Type B pancreatic cell (in vitro differentiated cells): Measurements from ENCODE around the gene LMNTD1. TPM values are rescaled to one million over a fixed set of nuclear protein-coding genes. Genes with fewer than 3 reads are reported as not detected.

ENCODE experiments used
- DNase-seq: peaks from one replicate; pipeline ENCODE4 v3.0.0; 2021; ENCODE audit warnings: mixed read lengths; ENCODE audit not compliant: unreplicated experiment; ENCODE audit errors: extremely low spot score
- H3K27ac Mint-ChIP-seq: 2 replicates; pipeline ENCODE4 v1.8.0; 2021; ENCODE audit warnings: mild to moderate bottlenecking, mixed read lengths
- H3K27me3 Mint-ChIP-seq: 2 replicates; pipeline ENCODE4 v1.8.0; 2021; ENCODE audit warnings: mixed read lengths
- H3K36me3 Mint-ChIP-seq: 2 replicates; pipeline ENCODE4 v1.8.0; 2021; ENCODE audit warnings: mixed read lengths
- H3K4me1 Mint-ChIP-seq: one replicate; pipeline ENCODE4 v1.8.0; 2021; ENCODE audit warnings: mixed read lengths; ENCODE audit not compliant: unreplicated experiment
- H3K4me3 Mint-ChIP-seq: 2 replicates; pipeline ENCODE4 v1.8.0; 2021; ENCODE audit warnings: mild to moderate bottlenecking, mixed read lengths
- H3K9me3 Mint-ChIP-seq: 2 replicates; pipeline ENCODE4 v1.8.0; 2021; ENCODE audit warnings: mixed read lengths
- total RNA-seq: library from RNA; stranded (reverse); gene quantifications from 2 replicates; pipeline ENCODE4 v1.2.1, GENCODE V29; 2021; ENCODE audit warnings: low replicate concordance
- TF ChIP-seq, protein P1 (sequence below): fragments of 200-600 bp; sonication (generic); conservative IDR thresholded peaks from 2 replicates; pipeline ENCODE4 v1.5.0; 2021; ENCODE audit warnings: antibody characterized with exemption, mild to moderate bottlenecking

The LMNTD1 gene
- total RNA-seq, 1 donor from 2014 or later, result not detected

DNA sequence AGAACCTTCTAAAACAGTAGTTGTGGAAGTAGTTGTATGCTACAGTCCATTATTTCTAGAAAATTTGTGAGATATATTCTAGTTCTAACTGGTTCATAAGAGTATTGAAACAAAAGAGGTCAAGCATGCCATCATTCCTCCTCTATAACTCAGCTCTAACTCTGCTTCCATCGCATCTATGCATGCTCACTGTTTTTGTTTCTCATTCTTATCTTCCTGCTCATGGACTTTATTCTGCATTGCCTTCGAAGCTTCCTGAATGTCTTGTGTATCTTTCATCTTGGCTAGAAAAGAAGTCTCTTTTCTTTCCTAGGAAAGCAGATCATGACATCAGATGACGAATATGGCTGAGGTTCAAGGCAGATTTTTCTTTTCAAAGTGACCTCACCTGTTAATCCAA is 402 bp downstream of the LMNTD1 start:
- no peak for DNase-seq
- no peaks in the 10 kb centered on the region for H3K4me1 Mint-ChIP-seq
- no peak overlapping the region for H3K27ac Mint-ChIP-seq
- no peak overlapping the region for H3K4me3 Mint-ChIP-seq
- no peaks in the 10 kb centered on the region for H3K9me3 Mint-ChIP-seq
- no peaks in the 10 kb centered on the region for H3K27me3 Mint-ChIP-seq
- peaks cover 5% of the 10 kb centered on the region for H3K36me3 Mint-ChIP-seq
- TF ChIP-seq, protein P1, sequence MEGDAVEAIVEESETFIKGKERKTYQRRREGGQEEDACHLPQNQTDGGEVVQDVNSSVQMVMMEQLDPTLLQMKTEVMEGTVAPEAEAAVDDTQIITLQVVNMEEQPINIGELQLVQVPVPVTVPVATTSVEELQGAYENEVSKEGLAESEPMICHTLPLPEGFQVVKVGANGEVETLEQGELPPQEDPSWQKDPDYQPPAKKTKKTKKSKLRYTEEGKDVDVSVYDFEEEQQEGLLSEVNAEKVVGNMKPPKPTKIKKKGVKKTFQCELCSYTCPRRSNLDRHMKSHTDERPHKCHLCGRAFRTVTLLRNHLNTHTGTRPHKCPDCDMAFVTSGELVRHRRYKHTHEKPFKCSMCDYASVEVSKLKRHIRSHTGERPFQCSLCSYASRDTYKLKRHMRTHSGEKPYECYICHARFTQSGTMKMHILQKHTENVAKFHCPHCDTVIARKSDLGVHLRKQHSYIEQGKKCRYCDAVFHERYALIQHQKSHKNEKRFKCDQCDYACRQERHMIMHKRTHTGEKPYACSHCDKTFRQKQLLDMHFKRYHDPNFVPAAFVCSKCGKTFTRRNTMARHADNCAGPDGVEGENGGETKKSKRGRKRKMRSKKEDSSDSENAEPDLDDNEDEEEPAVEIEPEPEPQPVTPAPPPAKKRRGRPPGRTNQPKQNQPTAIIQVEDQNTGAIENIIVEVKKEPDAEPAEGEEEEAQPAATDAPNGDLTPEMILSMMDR, result no peak

DNA sequence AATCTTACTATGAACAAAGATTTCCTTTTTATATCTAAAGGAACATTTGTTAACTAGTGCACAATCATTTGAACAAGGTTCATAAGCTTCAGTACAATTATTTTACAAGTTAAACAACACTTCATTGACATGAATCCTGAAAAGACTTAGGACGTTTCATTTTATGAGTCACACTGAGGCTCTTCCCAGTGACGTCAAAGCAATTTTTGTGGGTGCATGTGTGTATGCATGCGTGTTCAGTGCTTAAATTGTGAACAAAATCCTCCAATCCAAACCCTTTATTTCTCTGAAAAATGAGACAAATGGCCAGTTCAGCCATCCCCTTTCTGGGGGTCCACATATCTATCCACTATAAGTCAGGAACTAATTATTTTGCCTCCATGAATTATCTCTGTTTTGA is 2.9 kb downstream of the LMNTD1 start:
- Mint-ChIP-seq H3K9me3 (no peaks in the 10 kb centered on the region), H3K27ac (no peak overlapping the region), H3K27me3 (no peaks in the 10 kb centered on the region), H3K36me3 (peaks cover 5% of the 10 kb centered on the region), H3K4me1 (no peaks in the 10 kb centered on the region), H3K4me3 (no peak overlapping the region)
- DNase-seq, result no peak
- TF ChIP-seq, protein P1, result no peak

DNA sequence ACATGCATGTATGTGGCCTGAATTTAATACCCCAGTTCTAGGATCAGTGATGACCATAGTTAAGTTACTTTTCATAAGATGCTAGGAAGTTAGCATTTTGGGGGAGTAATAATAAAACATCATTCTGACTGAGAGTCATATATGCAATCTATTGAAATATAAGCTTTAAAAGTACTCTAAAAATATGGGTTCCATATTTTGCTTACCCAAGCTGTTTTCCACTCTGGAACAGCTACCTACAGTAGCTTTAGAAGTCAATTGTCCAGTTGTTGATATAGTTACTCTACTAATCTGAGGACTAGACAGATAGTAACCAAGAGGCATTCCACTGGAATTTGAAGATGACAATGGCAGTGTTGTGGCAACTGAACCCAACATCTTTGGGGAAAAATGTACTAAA is 4.0 kb downstream of the LMNTD1 start:
- H3K4me3 Mint-ChIP-seq, result no peak overlapping the region
- H3K36me3 Mint-ChIP-seq, result peaks cover 5% of the 10 kb centered on the region
- H3K9me3 Mint-ChIP-seq, result no peaks in the 10 kb centered on the region
- no peak overlapping the region for H3K27ac Mint-ChIP-seq
- no peaks in the 10 kb centered on the region for H3K4me1 Mint-ChIP-seq
- TF ChIP-seq, protein P1, result no peak
- DNase-seq, result no peak
- H3K27me3 Mint-ChIP-seq, result peaks cover 3% of the 10 kb centered on the region

DNA sequence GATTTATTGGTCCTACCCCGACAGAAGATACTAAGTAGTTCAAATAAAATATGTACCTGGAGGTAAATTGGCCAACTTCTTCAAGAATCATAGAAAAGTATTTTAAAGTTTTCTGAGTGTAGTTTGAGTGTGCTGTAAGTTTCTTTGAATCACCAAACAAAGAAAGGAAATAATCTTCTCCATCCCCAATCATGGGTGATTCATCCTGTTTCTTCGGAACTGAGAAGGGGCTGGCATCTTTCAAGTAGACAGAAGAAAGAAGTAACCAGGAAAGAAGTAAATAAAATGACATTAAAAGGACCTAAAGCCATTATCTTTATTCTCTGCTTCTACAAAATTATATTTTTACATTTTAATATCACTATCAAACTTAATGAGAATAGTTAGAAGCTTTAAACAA is 6.8 kb downstream of the LMNTD1 start:
- TF ChIP-seq, protein P1, result no peak
- Mint-ChIP-seq H3K9me3 (no peaks in the 10 kb centered on the region), H3K27ac (no peak overlapping the region), H3K36me3 (no peaks in the 10 kb centered on the region), H3K27me3 (peaks cover 3% of the 10 kb centered on the region), H3K4me1 (no peaks in the 10 kb centered on the region), H3K4me3 (no peak overlapping the region)
- DNase-seq, result no peak

GRCh38 chr12:25533150-25533549 is 19.9 kb downstream of the LMNTD1 start:
- no peak overlapping the region for H3K27ac Mint-ChIP-seq
- TF ChIP-seq, protein P1, result no peak
- H3K9me3 Mint-ChIP-seq, result no peaks in the 10 kb centered on the region
- no peak for DNase-seq
- H3K36me3 Mint-ChIP-seq, result no peaks in the 10 kb centered on the region
- no peak overlapping the region for H3K4me3 Mint-ChIP-seq
- no peaks in the 10 kb centered on the region for H3K27me3 Mint-ChIP-seq
- H3K4me1 Mint-ChIP-seq, result no peaks in the 10 kb centered on the region

DNA sequence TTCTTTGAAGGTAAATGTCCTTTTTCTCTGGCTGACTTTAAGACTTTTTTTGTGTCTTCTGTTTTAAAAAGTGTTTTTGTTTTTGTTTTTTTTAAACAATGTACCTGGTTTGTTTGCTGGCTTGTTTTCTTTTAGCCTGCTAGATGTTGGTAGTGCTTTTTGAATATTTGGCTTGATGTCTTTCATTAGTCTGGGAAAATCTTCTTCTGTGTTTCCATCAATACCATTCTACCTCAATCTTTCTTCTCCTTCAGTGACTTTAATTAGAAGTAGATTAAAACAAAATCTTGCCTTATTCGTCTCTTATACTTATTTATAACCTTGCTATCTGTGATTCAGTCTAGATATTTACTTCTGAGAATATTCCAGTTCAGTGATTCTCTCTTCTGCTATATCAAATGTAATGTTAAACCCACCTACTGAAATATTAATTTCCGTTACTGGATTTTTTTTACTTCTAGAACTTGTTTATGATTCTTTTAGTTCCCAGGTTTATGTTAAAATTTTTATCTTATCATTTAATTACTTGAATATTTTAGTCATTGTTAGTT is 21.5 kb downstream of the LMNTD1 start:
- Mint-ChIP-seq H3K36me3 (no peaks in the 10 kb centered on the region), H3K4me3 (no peak overlapping the region), H3K9me3 (no peaks in the 10 kb centered on the region), H3K4me1 (no peaks in the 10 kb centered on the region), H3K27ac (no peak overlapping the region), H3K27me3 (no peaks in the 10 kb centered on the region)
- DNase-seq, result no peak
- TF ChIP-seq, protein P1, result no peak
